NCI-H1436 treated with DMSO at 0.1 percent for 48 hours (cell line): Measurements from ENCODE around the gene CD300LF.

Source experiments
- DNase-seq: peaks from one replicate; lab custom pipeline; 2025; lab: John Stamatoyannopoulos, UW

The CD300LF gene

GRCh38 chr17:74712756-74713155 lies at the start of gene CD300LF:
Gene CD300LF (minus strand): TSS chr17:74712923. CDS start chr17:74712866, 57 bp downstream.
- DNase-seq, result no peak

- no peak for DNase-seq
Observed at GRCh38 chr17:74761931-74762330, 49.2 kb upstream of the CD300LF start.

GRCh38 chr17:74761419-74761818 lies 48.7 kb upstream of the CD300LF start:
- DNase-seq, result no peak

GRCh38 chr17:74760404-74761105 lies 47.8 kb upstream of the CD300LF start:
- no peak for DNase-seq

DNA sequence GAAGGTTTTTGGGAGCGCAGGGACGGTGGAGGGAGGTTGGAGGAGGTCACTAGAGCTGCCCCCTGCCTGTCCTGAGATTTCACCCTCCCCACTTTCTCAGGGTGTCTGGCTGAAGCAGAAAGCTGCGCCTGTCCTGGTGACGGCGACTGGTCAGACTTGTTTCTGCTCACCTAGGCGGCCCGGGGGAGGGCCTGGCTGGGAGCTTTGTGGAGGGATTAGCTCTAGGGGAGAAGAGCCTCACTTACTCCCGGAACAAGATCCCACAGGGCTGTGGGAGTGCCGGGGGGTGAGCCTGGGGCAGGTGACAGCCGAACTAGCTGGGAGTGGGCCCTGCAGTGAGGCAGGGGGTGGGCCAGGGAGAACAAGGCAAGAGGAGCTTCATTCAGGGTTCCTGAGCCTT lies 47.2 kb upstream of the CD300LF start:
- no peak for DNase-seq

DNA sequence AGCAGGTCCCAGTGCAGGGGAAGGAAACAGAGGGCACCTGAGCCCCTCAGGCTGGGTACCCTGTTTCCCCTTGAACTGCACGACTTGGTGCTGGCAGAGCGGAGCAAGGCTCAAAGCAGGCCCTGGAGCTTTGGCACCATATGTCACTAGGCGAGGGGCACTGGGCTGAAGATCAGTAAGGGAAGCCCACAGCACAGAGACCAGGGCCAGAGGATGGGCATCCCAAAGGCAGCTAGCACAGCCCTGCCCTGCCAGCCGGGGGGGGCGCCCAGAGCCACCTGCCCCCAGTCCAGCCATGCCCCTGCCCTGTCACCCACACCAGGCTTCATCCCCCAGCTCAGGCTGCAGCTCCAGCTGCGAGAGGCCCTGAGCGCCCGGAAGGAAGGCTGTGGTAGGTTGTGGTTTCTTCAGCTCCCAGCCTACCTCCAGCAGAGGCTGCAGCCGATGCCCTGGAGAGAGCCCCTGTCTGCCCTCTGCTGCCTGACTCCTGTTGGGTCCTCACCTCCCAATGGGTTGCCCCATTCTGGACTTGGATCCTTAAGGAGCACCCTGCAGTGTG lies 46.6 kb upstream of the CD300LF start:
- no peak for DNase-seq

DNA sequence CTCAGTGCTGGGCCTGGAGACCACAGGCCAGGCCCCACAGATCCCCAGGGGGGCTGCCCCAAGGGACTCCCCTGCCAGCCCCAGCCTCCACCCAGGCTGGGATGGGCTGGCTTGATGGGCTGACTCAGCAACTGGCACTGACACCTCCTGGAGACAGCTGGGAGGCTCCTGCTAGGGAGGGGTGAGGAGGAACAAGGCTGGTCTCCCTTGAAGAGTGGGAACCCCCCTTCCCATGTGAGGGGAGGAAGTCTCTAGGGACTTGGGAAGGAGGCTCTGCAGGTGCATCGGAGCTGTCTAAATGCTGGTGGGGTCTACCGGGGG lies 46.1 kb upstream of the CD300LF start:
- no peak for DNase-seq

DNA sequence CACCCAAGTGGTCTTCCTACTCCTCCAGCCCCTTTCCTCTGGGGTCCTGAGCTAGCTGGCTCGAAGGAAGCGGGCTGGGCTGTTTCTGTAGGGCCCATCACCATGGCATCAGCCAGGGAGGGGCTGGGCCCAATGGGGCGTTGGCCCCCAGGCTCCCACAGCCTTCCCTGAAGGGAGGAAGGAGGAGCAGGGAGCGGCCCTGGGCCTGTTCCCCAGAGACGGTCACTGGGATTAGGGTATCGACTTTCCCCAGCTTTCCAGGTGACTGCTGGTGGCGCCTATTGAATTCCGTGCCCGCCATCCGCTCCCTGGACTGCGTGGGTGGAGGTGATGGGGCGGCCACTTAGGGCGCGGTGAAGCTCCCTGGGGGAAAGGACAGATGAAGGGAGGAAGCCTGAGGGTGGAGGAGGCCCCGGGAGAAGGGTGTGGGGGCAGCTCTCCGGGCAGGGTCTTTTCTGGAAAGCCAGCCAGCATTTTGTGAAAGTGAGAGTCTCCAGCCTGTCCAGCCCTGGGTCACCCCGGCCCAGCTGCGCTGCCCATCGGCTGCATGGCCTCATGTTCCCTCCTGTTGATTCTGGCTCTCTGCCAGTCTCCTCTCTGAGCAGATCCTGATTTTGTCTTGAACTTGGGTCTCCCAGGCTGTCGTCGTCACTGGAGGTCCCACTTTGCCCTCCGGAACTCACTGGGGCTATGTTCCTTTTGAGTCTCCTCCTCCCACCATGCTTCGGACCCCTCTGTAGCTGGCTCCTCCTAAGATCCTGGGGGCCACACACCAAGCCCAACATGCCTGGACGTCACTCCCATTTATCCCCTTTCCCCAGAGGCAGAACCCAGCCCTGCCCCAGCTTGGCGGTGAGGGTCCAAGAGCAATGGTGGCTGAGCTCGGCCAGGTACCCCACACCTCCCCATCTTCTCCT lies 45.5 kb upstream of the CD300LF start:
- DNase-seq, result no peak

DNA sequence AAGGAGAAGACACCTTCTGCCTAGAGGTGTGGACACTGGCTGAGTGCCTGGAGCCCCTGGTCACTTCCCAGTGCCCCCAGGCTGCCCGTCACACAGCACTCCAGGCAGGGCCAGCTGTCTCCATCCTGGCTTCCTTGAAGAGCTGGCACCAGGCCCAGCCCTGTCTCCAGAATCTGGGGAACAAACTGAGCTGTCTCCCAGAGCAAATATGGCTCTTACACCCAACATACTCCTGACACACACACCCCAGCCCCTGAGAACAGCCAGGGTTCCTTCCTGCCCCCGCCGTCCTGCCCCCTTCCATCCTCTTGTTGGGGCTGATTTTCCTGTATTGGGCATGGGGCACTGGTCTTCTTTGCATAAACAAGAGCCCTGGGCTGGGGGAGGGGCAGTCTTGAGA lies 44.8 kb upstream of the CD300LF start:
- no peak for DNase-seq

GRCh38 chr17:74756891-74757290 lies 44.2 kb upstream of the CD300LF start:
- no peak for DNase-seq

GRCh38 chr17:74755533-74755932 lies 42.8 kb upstream of the CD300LF start:
- DNase-seq, result no peak

- DNase-seq, result no peak
Observed at GRCh38 chr17:74754832-74755231, 42.1 kb upstream of the CD300LF start.

GRCh38 chr17:74752822-74753401 lies 40.2 kb upstream of the CD300LF start:
- DNase-seq, result no peak

GRCh38 chr17:74752415-74752814 lies 39.7 kb upstream of the CD300LF start:
- DNase-seq, result no peak

GRCh38 chr17:74750327-74751069 lies 37.8 kb upstream of the CD300LF start:
- no peak for DNase-seq

GRCh38 chr17:74750039-74750326 lies 37.3 kb upstream of the CD300LF start:
- no peak for DNase-seq

GRCh38 chr17:74749279-74750038 lies 36.7 kb upstream of the CD300LF start:
- no peak for DNase-seq

DNA sequence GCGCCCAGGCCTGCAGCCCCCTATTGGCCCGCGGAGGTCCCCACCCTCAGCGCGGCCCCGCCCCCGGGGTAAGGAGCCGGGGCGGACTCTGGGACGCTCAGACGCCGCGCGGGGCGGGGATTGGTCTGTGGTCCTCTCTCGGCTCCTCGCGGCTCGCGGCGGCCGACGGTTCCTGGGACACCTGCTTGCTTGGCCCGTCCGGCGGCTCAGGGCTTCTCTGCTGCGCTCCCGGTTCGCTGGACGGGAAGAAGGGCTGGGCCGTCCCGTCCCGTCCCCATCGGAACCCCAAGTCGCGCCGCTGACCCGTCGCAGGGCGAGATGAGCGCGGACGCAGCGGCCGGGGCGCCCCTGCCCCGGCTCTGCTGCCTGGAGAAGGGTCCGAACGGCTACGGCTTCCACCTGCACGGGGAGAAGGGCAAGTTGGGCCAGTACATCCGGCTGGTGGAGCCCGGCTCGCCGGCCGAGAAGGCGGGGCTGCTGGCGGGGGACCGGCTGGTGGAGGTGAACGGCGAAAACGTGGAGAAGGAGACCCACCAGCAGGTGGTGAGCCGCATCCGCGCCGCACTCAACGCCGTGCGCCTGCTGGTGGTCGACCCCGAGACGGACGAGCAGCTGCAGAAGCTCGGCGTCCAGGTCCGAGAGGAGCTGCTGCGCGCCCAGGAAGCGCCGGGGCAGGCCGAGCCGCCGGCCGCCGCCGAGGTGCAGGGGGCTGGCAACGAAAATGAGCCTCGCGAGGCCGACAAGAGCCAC lies 36.0 kb upstream of the CD300LF start, which contains the start of gene NHERF1:
TSS of gene NHERF1 (plus strand) at position 100 of the 750 bp plus-strand sequence. CDS start at position 319, 219 bp downstream.
- DNase-seq, result peak; percentile 86

DNA sequence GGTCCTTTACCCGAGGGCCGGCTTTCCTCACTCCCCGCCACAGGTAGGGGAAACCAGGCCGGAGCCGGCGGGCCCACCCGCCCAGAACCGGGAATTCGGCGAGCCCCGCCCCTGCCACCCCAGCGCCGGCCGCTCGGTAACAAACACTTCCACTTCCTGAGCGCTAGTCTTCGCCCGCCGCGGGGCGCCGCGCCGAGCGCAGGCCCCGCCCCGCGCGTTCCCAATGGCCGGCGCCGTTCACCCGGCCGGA lies 35.5 kb upstream of the CD300LF start:
- DNase-seq, result no peak

GRCh38 chr17:74746922-74747321 lies 34.2 kb upstream of the CD300LF start:
- DNase-seq, result no peak

DNA sequence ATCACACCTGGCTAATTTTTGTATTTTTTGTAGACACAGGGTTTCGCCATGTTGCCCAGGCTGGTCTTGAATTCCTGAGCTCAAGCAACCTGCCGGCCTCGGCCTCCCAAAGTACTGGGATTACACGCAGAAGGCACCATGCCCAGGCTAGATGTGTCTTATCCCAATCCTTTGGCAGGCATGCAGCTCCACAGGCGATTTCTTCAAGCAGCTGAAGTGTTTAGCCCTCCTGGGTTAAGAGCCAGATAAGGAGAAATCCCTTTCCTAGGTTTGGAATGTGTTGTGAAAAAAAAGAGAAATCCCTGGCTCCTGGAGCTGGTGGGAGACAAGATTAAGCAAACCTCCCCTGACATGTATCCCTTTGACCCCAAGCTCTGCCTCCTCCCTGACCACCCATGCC lies 33.7 kb upstream of the CD300LF start:
- no peak for DNase-seq
